VCaP (cell line): Measurements from ENCODE around the gene DOK4.

Experiments used
- H3K27ac ChIP-seq: fragments of 450-650 bp; 2 replicates; pipeline ENCODE4 v1.5.1; 2017
- TF ChIP-seq, protein P1 (sequence below): fragments of 450-650 bp; conservative IDR thresholded peaks from 2 replicates; pipeline ENCODE4 v1.5.1; 2017; ENCODE audit warnings: mild to moderate bottlenecking, moderate library complexity

The DOK4 gene

GRCh38 chr16:57478396-57479204, 7.7 kb downstream of the DOK4 start:
- H3K27ac ChIP-seq: no peak overlapping the region
- TF ChIP-seq, protein P1, sequence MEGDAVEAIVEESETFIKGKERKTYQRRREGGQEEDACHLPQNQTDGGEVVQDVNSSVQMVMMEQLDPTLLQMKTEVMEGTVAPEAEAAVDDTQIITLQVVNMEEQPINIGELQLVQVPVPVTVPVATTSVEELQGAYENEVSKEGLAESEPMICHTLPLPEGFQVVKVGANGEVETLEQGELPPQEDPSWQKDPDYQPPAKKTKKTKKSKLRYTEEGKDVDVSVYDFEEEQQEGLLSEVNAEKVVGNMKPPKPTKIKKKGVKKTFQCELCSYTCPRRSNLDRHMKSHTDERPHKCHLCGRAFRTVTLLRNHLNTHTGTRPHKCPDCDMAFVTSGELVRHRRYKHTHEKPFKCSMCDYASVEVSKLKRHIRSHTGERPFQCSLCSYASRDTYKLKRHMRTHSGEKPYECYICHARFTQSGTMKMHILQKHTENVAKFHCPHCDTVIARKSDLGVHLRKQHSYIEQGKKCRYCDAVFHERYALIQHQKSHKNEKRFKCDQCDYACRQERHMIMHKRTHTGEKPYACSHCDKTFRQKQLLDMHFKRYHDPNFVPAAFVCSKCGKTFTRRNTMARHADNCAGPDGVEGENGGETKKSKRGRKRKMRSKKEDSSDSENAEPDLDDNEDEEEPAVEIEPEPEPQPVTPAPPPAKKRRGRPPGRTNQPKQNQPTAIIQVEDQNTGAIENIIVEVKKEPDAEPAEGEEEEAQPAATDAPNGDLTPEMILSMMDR: no peak

DNA sequence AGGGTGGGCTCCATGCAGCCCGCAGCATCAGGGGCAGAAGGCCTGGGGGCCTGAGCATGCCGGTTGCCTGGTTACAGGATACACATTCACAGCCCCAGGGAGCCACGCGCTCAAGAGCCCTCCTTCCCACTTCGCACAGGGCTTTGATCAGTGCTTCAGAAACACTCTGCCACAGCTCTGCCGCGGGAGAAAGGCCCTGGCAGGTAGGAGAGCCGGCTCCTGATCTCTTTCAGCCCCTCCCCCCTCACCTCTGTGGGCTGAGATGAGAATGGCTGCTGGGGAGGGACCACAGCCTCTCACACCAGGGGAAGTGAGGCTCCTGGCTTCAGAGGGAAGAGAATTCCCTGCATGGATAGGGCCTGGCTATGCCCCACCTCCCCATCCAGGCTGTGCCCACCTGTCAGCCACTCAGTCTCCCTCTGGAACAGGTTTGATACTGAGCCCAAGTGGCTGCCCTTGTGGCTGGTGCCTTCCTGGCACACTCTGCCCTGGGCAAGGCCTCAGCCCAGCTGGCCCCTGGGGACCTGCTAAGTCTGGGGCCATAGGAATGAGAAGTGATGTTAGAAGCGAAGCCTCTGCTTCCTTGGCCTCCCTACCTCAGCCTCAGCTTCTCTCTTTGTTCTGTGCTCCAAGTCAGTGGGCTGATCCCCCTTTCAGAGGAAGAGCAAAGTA, 8.6 kb downstream of the DOK4 start:
- TF ChIP-seq, protein P1: no peak
- H3K27ac ChIP-seq: no peak overlapping the region

DNA sequence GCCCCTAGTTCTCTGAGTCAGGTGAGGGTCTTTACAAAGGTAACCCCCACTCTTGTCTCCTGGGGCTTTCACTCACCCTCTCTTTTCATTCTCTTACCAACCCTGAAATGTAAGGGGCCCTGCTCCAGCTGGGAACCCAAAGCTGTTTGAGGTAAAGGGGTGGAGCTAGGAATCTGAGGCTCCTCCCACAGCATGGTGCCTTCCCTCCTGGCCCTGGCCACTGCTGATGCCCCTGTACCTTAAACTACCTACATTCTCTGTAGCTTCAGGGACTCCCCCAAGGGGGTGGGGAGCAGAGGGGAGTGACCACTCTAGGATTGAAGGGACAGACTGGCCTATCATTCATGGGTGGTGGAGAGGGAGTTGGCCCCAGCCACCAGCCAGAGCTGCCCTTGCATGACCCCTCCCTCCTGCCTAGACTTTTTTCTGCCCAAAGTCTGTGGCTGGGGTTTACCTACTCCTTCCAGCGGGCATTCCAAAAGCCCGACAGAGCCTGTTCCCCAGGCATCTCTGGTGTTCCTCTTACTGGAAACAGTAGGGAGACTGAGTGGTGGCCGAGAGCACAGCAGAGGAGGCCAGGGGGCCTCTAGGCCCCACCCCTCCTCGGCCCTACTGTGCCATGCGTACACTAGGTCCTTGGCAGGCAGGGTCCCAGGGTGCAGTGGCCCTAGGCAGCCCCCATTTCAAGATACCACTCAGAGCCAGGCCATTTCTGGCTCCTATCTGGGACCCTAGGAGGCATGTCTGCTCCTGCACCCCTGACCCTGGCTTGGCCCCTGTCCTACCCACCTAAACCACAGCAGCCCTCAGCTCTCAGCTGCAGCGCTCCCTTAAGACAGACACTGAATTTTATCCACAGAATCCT, 9.5 kb downstream of the DOK4 start:
- no peak overlapping the region for H3K27ac ChIP-seq

DNA sequence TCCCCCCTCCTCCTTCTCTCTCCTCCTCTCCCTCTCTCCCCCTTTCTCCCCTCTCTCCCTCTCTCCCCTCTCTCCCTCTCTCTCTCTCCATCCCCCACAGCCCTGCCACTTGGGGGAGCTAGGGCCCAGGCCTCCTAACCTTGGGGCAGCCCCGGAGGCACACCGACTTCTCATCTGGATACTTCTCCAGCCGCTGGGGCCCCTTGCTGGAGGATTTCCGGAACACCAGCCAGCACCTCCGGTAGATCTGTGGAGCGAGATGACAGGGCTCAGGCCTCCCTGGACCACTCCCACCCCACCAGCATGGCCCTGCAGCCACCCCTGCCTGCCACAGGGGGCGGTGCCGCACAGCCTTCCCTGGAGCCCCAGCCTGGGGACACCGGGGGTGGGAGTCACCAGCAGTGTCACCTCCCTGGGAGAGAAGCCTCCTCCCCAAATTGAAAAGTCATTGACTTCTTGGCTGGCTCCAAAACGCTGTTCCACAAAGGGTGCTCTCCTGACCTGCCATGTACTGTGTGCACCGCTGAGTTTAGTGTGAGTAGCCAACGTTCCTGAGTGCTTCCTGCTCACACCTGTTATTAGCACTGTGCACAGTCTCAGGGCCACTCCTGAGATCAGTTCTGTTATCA, 10.5 kb downstream of the DOK4 start:
- no peak overlapping the region for H3K27ac ChIP-seq
- TF ChIP-seq, protein P1: 0 out of 2 replicates have a peak, but pooled peaks have one; percentile 8

More for the DNA sequence above, 9.5 kb downstream of the DOK4 start:
- TF ChIP-seq, protein P1: no peak

GRCh38 chr16:57474671-57475661, 11.3 kb downstream of the DOK4 start:
- no peak overlapping the region for H3K27ac ChIP-seq
- TF ChIP-seq, protein P1: no peak

- TF ChIP-seq, protein P1: no peak
- H3K27ac ChIP-seq: no peak overlapping the region
Measured at GRCh38 chr16:57473906-57474305, 12.4 kb downstream of the DOK4 start.
